Coronary artery (tissue), 2 donors: ENCODE measurements around the gene EIF4EBP2.

ENCODE experiments used
- DNase-seq: peaks from one replicate; pipeline ENCODE4 v3.0.0-alpha.2; 2017; ENCODE audit warnings: low spot score
- H3K27ac ChIP-seq, 2 donors: fragments of 200-600 bp; sonication (generic); one replicate each; pipeline ENCODE4 v1.5.1; 2016 to 2019
- H3K4me3 ChIP-seq: fragments of 200-600 bp; sonication (generic); 2 replicates; pipeline ENCODE4 v1.5.1; 2016; ENCODE audit warnings: mild to moderate bottlenecking, moderate library complexity
- CTCF ChIP-seq: fragments of 200-600 bp; sonication (generic); IDR thresholded peaks from one replicate; pipeline ENCODE4 v1.5.1; 2019; ENCODE audit warnings: antibody characterized with exemption

The EIF4EBP2 gene

DNA sequence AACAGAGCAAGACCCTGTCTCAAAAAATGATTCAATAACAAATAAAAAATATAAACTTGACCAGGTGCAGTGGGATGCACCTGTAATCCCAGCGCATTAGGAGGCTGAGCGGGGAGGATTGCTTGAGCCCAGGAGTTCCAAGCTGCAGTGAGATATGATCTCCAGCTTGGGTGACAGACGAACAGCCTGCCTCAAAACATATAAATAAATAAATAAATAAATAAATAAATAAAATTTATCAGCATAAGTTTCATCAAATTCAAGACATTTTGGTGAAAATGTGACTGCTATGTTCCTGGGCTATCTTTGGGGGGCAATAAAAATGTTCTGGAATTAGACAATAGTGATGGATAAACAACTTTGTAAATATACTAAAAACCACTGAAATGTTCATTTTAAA, 4.8 kb upstream of the EIF4EBP2 start:
- Histone ChIP-seq H3K4me3 (no peak overlapping the region), H3K27ac (no peak overlapping the region)
- TF ChIP-seq CTCF = no peak
- DNase-seq = no peak

- DNase-seq = no peak
- peak overlapping the region; percentile 83 for H3K4me3 ChIP-seq
- H3K27ac ChIP-seq = peak overlapping the region; percentile 20 to 96
- no peak for TF ChIP-seq CTCF
These were observed 386 bp upstream of the EIF4EBP2 start for GRCh38 chr10:70403483-70404035.

- H3K27ac ChIP-seq = peak overlapping the region; percentile 96 to 97
- TF ChIP-seq CTCF = no peak
- peak overlapping the region; percentile 83 for H3K4me3 ChIP-seq
- DNase-seq = no peak
These were observed 767 bp downstream of the EIF4EBP2 start for GRCh38 chr10:70404787-70405036.

DNA sequence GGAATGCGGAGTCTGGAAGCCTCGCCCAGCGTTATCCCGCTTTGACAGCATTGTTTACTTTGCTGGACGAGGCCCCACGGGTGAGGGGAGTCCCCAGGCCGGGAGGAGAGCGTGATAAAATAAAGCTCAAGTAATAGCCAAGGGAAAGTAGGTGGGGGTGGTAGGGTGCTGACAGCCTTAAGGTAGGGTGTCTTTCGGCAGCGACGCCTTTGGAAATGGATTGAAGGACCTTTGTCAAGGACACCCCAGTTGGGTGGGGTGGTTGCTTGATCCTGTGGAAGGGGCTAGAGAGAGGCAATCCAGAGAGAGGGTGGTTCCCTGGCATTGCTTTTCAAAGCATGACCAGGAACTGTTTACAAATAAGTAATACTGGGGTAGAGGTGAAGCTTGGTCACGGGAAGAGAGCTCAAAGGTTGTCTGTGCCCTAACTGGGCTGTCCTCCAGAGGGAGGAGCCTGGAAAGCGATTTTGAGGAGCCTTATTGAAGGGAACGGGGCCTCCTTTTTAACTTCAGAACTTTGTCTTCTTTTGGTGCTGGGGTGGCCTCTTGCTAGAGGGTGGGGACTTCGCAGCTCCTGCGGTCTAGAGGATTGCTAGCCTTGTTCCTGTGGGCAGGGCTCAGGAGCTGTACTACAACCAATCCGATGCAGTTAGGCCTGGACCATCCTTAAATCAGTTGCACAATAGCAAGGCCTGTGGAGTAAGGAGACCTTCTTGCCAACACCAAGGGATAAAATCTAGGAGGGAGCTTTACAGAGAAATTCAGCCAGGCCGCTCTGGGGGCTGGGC, 1.3 kb downstream of the EIF4EBP2 start:
- DNase-seq = peak; percentile 96
- TF ChIP-seq CTCF = no peak
- H3K4me3 ChIP-seq = peak overlapping the region; percentile 83
- H3K27ac ChIP-seq = peak overlapping the region; percentile 96 to 97

- no peak overlapping the region for H3K27ac ChIP-seq
These were observed 5.8 kb downstream of the EIF4EBP2 start for GRCh38 chr10:70409772-70410171.

DNA sequence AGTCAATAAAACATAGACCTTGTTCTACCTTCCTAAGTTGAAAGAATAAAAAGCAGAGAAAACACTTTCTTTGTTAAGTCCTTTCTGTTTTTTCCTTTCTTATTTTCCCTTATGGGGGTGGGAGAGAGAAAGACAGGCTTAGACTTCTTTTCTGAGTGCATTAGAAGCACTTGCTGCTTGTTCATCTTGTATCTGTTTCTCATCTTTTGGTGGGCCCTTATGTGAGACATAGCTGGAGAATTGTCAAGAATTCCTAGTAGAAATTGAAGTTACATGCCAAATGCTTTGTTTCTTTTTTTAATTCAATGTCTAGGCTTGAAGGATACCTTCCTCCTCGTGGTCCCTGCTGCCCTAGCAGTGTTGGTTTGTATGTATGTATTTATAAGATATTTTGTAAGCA, 6.7 kb downstream of the EIF4EBP2 start:
- no peak for TF ChIP-seq CTCF
- no peak for DNase-seq
- no peak overlapping the region for H3K27ac ChIP-seq
- no peak overlapping the region for H3K4me3 ChIP-seq

More at GRCh38 chr10:70409772-70410171, 5.8 kb downstream of the EIF4EBP2 start:
- H3K4me3 ChIP-seq = no peak overlapping the region
- TF ChIP-seq CTCF = no peak
- no peak for DNase-seq

DNA sequence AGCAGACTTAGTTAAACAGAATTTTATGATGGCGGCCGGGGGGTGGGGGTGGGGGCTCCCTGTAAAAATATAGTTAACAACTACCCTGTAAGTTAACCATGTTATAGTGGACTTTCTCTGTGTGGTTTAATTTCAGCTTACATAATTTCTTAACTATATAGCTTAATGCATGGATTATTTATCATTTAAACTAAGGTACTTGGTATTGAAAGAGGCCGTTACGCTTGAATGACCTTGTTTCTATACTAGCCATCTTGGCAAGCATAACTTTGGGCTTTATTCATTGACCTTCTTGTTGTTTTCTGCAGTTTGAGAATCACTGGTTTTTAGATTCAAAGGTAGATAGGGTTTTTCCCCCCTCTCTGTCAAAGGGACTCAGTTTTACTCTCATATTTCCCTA, 8.4 kb downstream of the EIF4EBP2 start:
- no peak overlapping the region for H3K27ac ChIP-seq
- no peak for TF ChIP-seq CTCF
- no peak for DNase-seq

More for the DNA sequence above, 8.4 kb downstream of the EIF4EBP2 start:
- H3K4me3 ChIP-seq = no peak overlapping the region
